ENCODE measurements around the gene PYGB.
"Not testable (repeated sequence)": the region's sequence is repeated elsewhere in the genome, so short reads cannot be mapped to it uniquely, and the experiment has no call there.

The PYGB gene

DNA sequence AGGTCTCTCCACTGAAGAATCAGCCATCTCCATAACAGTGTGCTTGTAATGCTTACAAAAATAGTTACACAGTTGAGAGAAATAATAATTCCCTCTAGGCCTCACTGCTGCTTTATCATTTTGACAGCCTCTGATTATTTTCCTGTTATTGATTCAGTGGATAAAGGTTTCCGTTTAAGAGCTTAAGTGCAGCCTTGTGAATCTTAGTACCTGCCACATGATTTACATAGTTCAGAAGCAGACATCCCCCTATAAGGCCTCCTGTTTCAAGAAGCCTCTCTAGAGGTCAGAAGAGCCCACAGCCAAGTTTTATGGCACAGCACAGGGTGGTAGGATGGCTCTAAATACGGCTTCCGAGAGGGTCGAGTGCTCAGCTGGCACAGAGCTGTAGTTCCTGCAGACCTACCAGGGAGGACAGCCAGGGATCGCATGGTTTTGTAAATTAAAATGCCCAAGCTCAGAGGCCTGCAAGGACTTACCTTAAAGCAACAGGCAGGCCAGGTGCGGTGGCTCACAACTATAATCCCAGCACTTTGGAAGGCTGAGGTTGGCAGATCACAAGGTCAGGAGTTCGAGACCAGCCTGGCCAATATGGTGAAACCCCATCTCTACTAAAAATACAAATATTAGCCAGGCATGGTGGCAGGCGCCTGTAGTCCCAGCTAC lies 17.6 kb upstream of the PYGB start:
- no peak for FAIRE-seq

DNA sequence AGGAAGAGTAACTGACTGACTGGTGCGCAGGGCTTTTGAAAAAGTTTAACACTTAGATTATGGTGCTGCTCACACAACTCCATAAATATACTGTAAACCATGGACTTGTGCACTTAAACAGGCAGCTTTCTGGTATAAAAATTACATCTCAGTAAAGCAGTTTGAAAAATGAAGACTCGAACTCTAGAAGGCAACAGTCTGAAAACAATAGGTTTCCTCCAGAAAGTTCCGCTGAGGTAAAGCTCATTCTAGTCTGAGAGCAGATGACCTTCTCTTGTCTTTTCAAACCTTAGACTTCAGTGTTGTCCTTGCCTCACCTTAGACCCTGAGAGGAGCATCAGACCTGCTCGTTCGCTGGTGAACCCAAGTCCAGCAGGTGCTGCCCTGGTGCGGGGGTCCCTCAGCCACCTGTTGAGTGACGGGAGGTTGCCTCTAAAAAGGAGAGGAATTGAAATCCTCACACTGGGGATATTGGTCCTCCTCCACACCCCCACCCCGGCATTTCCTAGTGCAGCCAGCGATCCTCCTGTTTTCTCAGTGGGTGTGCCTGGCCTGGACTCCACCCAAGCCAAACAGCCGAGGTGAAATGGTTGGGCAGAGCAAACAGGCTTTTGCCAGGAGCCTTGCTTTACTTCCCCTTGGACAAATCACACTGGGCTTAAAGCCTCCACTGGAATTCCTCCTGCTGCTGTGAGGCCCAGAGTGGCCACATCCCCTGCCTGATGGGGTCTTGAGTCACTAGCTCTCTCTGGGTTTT lies 14.7 kb upstream of the PYGB start:
- no peak for FAIRE-seq

DNA sequence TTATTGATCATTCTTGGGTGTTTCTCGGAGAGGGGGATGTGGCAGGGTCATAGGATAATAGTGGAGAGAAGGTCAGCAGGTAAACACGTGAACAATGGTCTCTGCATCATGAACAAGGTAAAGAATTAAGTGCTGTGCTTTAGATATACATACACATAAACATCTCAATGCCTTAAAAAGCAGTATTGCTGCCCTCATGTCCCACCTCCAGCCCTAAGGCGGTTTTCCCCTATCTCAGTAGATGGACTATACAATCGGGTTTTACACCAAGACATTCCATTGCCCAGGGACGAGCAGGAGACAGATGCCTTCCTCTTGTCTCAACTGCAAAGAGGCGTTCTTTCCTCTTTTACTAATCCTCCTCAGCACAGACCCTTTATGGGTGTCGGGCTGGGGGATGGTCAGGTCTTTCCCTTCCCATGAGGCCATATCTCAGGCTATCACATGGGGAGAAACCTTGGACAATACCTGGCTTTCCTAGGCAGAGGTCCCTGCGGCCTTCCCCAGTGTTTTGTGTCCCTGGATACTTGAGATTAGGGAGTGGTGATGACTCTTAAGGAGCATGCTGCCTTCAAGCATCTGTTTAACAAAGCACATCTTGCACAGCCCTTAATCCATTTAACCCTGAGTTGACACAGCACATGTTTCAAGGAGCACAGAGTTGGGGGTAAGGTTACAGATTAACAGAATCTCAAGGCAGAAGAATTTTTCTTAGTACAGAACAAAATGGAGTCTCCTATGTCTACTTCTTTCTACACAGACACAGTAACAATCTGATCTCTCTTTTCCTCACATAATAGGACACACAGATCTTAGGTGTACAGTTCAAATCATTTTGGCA lies 13.7 kb upstream of the PYGB start:
- FAIRE-seq, result not testable (repeated sequence)

DNA sequence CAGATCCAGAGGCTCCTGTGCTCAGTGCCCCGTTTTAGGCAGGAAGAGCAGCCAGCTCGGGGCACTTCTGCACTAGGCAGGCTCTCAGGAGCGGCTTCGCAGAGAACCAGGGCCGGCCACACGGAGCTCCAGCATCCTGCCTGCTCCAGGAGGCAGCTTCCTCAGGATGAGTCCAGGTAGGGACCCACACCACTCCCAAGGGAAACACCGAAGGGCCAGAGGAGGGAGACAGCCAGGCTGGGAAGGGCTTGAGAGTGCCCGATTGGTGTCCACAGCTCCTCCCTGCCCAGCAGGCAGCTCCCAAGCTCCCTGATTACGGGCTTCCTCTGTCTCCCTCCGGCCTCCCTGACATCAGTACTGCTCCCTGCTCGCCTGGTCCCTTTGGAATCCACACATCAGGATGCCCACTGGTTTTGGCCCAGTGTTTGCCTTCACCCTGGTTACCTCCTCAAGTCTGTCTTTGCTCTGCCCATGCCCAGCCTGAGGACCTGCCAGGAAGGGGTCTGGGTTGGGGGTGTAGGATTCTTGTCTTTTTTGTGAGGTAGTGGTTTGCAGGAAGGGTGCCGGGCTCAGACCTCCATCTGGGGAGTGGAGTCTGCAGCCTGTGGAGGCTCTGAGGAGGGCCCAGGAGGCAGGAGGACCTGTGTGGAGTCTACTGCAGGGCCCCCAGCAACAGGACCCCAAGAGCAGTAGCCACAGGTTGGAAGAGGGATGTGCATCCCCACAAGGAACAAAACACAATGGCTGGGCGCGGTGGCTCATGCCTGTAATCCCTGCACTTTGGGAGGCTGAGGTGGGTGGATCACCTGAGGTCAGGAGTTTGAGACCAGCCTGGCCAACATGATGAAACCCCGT lies 11.2 kb upstream of the PYGB start:
- FAIRE-seq, result no peak

DNA sequence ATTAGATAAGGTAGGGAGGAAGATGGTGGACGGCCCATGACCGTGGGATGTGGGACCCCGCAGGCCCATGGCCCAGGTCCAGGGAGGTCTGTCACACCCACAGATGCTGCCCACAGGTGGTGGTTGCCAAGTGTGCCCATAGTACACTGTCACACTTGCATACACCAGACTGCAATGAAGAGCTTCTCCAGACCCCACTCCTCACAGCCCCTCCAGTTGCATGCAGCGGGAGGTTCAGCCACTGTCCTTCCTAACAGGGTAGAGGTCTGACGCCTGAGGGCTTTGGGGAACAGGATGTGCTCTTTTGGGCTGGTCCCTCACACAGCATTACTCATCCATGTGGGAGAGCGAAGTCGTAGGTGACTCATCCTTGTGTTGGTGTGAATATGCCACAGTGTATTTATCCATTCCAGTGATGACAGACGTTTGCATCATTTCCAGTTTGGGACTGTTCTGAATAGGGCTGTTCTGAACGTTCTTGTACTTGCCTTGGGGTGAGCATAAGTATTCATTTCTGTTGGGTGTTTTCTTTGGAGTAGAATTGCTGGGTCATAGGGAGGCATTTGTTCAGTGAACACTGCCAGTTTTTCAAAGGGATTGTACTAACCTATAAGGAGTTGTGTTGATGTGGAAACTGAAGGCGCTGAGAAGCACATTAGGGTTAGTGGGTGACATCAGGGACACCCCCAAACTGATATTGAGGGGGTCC lies 10.1 kb upstream of the PYGB start:
- no peak for FAIRE-seq

DNA sequence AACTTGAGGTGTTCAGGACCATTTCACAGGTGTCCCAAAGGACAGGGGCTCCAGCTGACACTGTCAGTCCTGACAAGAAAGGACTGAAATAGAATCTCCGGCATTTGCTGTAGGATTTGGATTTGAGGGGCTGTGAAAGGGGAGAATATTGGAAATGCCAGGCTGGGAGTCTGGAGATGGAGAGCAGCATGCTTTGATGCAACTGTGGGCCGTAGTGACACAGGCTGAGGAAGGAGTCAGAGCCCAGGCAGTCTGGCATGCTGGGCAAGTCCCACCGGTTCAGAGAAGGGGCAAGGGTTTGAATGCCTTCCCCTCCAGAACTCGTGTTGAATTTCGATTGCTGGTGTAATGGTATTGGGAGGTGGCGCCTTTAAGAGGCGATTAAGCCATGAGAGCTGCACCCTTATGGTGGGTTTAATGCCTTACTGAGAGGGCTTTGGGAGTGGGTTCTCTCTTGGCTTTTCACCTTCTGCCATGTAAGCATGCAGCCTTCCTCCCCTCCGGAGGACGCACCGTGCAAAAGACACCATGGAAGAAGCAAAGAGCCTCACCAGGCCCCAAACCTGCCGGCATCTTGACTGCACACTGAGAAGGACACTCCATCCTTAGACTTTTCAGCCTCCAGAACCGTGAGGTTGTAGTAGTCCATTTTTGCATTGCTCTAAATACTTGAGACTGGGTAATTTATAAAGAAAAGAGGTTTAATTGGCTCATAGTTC lies 9.4 kb upstream of the PYGB start:
- no peak for FAIRE-seq

DNA sequence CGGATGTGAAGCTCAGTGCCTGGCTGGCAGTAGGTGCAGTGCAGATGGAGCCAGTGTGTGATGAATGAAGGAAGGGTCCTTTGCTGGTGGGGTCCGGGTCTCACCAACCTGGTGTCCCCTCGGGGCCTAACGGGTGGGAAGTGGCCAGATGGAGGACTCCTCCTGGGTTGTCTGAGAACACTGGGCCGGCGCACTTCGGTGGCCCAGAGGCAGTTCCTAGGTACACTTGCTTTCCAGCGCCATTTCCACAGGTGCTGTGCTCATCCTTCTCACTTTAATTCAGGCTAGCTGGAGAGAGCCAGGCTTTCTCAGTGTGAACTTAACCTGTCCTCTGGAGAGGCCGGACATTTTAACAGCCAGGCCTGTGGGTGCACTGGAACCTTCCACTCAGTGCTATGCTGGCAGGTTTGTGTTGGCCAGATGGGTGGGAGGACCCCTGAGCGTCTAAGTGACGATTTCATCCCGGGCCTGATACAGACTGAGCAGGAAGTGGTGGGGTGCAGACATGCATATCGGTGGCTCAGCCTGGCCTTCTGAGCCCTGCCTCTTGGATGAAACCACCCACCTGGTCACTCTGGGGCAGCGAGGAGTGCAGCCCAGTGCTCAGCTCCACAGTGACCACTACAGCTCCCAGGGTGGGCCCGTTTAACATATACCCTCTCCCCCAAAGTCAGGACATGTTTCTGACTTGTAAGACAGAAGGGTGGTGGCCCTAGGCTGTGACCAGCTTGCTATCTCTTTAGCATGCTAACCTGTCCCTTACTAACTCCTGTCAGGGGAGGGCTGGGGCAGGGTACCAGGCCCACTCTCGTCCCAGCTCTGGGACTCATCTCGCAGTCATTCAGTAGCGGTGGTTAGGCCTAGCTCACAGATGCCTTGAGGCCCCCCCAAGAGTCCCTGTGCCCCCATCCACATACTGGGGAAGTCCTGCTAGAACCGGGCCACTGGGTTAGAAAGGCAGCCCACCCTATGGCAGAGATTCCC lies 8.2 kb upstream of the PYGB start:
- FAIRE-seq, result no peak

DNA sequence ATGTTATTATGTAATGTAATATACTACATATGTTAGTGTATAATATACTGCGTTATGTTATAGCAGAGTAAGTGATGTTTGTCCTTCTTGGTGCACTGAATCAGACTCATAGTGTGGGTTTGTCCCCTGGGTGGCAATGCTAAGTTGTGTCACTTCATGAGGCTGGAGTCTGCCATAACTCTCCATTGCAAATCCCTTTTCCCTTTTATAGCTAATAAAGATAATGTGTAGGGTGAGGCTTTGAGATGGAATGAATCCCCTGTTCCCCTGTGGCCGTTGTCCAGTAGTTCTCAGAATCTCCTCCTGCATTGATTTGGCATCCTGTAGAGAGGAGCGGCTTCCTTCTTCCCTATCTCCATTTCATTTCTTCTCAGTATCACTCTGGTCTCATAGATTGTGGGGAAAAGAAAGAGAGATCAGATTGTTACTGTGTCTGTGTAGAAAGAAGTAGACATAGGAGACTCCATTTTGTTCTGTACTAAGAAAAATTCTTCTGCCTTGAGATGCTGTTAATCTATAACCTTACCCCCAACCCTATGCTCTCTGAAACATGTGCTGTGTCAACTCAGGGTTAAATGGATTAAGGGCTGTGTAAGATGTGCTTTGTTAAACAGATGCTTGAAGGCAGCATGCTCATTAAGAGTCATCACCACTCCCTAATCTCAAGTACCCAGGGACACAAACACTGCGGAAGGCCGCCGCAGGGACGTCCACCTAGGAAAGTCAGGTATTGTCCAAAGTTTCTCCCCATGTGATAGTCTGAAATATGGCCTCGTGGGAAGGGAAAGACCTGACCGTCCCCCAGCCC lies 6.8 kb upstream of the PYGB start:
- not testable (repeated sequence) for FAIRE-seq

DNA sequence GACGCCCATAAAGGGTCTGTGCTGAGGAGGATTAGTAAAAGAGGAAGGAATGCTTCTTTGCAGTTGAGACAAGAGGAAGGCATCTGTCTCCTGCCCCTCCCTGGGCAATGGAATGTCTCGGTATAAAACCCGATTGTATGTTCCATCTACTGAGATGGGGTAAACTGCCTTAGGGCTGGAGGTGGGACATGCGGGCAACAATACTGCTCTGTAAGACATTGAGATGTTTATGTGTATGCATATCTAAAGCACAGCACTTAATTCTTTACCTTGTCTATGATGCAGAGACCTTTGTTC lies 6.3 kb upstream of the PYGB start:
- FAIRE-seq, result not testable (repeated sequence)

DNA sequence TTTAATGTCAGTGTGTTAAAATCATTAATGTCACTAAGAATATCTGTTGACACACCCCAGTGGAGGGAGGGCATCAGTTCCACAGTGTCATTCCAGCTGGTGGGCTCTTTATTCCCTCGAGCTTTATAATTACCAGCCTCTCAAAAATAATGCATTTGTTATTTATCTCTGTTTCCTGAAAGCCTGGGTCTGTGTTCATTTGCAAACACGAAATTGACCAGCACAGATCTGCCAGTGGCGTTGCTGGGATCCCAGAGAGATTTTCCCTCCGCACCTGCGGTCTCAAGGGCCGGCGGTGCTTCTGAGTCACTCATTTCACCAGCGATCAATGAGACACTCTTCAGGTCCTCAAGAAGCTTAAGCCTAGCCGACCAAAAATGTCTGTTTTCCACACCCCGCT lies 5.7 kb upstream of the PYGB start:
- no peak for FAIRE-seq

DNA sequence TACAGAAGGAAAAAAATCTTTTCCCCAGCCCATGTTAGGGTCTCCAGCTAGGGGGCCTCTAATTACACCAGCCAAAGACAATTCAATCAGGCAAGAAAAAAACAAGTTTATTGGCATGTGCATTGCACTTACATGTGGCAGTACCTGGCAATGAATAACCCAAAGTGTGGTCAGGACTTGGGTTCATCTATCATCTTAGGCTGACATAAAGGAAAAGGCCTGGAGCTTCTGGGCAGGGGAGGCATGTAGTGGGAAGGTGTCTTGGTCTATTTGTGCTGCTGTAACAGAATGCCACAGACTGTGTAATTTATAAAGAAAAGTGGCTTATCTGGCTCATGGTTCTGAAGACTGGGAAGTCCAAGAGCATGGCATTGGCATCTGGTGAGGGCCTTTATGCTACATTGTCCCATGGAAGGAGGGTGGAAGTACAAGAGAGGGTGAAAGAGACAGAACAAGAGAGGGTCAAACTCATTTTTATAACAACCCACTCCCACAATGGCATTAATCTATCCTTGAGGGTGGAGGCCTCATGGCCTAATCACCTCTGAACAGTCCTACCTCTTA lies 4.4 kb upstream of the PYGB start:
- FAIRE-seq, result no peak

DNA sequence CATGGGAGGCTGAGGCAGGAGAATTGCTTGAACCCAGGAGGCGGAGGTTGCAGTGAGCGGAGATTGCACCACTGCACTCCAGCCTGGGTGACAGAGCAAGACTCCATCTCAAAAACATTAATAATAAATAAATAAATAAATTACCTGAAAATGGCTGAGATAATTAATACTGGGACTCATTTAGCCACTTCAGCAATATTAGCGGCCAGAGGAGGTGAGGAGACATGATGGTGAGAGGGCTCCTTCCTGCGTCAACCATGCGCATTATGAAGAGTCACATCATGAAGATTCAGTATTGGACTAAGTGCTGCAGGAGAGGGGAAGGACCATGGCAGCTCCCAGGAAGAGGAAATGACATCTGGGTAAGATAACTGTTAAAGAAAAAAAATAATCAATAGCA lies 2.9 kb upstream of the PYGB start:
- no peak for FAIRE-seq

DNA sequence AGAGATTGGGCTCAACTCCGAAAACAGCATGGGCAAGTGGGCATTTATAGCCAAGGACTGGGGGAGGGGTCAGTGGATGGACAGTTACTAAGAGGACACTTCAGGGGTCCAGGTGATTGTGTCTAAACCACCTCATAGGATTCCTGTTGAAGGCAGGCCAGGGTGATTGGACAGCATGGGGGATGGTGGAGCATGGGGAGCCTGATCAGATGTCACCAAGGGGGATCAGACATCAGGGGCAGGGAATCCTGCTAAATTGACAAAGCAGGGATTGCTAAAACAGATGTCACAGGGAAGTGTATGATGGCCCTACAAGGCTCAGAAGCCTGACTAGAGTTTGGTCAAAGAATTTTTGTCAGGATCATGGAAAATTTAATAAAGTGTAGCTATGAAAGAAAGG lies 2.4 kb upstream of the PYGB start:
- no peak for FAIRE-seq

DNA sequence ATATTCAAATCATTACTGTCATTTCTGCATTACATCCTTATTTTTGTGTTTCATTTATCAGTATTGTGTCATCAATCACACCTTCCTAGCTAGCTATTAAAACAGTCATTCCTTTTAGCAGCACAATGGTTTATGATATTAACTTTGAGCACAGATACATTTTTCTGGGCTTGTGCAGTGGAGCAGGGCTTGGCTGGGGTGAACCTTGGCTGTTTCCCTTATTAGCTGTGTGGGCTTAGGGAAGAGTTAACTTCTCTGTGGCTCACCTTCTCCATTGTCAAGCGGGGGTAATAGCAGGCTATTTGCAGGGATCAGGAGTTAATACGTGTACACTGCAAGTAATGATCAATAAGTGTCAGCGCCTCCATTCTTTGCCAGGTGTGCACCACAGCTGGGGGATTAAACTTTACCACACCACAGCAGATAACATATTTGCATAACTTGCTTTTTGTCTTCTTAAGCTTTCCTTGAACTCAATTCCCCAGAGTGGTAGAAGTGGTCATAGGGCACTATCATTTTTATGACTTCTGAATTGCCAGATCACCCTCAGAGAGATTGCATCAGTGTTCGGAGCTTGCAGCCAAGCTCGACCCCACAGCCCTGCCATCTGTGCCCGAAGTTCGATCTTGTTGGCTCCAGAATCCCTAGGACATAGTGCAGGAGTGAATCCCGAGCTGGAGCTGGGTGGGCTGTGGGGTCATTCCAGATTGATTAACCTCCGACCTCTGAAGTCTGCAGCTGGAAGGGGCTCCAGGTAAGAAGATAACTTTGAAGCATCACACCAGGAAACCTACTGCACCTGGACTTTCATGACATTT lies 1.5 kb upstream of the PYGB start:
- no peak for FAIRE-seq

DNA sequence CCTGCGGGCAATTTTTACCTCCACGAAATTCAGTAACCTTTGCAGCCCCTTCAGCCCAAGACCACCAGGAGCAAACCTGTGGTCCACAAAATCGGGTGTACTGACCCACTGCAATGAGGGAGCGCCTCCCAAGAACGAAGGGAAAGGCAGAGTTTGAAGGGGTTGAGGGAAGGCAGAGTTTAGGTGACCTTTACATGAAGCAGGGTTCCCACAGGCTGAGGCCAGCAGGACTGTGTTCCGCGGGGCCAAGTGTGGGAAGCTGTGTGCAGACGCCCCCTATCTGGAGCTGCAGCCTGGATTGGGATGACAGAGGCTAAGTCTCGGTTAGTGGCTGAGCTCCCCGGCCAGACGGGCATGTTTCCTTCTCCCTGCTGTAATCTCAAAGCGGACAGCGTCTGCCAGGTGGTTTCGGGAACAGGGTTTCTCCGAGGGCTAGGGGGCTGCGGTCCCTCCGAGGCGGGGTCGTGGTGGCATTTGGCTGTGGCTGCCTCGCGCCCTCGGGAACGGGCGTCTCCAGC lies 826 bp upstream of the PYGB start:
- FAIRE-seq, result no peak

DNA sequence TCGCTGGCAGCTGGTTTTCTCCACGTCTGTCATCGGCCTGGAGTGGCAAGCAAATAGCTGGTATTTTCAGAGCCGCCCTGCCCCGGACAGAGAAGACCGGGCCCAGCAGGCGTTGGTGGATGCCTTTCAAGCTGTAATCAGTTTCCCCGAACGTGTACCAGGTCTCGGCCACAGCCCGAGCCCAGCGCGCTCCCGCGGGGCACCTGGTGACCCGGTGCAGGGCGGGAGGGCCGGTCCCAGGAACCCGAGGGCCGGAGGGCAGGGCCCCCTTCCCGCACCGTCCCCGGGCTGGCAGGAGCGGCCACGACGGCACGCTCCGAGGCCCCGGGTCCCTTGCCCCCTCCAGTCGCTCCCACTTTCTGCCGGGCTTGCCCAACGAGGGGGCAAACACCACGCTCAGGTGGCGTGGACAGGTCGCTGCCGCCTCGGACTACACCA lies 348 bp upstream of the PYGB start:
- FAIRE-seq, result no peak

DNA sequence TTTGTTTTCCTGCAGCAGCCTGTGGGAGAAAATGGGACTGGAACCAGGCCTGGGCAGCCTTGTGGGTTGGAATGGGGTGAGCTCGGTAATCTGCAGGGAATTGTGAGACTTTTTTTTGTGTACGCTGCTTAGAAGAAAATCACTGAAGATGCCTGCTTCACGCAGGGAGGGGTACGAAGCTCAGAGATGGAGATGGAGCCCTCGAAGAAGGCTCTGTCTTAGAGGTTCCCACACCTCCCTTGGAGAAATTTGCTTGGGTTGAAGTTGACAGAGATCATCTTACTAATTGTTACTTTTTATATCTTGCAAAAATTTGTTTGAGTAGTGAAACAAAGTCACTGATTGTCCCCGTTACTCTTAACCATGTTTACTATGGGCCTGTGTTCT lies 894 bp downstream of the PYGB start:
- no peak for FAIRE-seq
